Stimulated activated CD4-positive, alpha-beta T cell treated with anti-CD3 and anti-CD28 coated beads, Interleukin-15, amount 100 ng/mL, for 1 hour (primary cell): ENCODE data around the gene FGF12.

ENCODE experiments used
- DNase-seq, 2 donors: peaks; one replicate each; pipeline ENCODE4 v3.0.0-alpha.2; 2020; ENCODE audit warnings: low read depth in 1 of 2, low spot score in 1 of 2

Gene FGF12

DNA sequence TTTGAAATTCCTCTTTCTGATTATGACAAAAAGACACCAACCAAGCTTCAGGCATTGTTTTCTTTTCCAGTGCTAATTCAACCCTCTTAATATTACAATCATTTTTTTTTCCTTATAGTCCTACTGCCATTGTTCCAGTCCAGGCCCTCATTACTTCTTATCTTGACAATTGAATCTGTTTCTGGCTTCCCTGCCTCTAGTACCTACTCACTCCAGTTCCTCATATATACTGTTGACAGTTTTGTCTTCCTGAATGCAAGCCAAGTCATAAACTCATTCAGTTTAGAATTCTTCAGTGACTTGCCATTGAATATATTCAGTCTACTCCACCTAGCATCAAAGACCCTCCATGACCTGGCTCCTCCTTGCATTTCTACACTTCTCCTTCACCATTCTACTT is 507.4 kb downstream of the FGF12 start:
- DNase-seq, result no peak

GRCh38 chr3:192216067-192216466 is 511.3 kb downstream of the FGF12 start:
- no peak for DNase-seq

DNA sequence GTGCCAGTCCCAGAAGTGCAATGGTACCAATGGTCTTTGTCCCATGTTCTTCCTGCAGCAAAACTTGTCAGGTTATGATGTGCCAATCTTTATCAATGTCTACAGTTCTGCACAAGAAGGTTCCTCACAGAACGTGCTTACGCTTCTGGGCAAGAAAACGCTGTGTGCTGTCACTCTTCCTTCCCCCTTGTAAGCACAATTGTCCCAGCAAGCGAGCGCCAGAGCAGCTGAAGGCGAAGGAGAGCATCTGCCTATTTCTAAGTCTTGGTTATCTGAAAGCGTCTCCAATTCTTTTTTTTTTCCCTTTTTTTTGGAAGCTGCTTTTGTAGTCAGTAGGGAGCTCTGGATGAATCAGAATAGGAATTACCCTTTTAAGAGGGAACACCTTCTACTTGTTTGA is 514.4 kb downstream of the FGF12 start:
- no peak for DNase-seq

- DNase-seq, result no peak
Observed at GRCh38 chr3:192212335-192212734, 515.0 kb downstream of the FGF12 start.

GRCh38 chr3:192207651-192208050 is 519.7 kb downstream of the FGF12 start:
- no peak for DNase-seq

DNA sequence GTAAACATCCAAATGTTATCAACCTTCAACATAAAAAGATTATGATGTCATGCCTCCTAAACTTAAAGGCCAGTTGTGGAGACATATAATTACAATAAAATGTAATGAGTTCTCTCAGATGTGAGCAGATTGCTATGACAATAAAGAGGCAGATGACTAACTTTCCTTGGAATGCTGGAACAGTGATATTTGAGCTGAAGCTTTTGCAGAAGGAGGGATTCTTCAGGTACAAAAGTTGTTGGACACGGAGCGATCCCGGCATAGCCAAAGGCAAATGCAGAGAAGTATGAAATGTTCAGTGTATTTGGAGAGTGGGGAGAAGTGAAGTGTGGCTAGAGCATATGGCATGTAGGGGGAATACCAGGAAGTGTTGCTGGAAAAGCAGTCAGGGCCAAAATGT is 520.1 kb downstream of the FGF12 start:
- DNase-seq, result no peak

DNA sequence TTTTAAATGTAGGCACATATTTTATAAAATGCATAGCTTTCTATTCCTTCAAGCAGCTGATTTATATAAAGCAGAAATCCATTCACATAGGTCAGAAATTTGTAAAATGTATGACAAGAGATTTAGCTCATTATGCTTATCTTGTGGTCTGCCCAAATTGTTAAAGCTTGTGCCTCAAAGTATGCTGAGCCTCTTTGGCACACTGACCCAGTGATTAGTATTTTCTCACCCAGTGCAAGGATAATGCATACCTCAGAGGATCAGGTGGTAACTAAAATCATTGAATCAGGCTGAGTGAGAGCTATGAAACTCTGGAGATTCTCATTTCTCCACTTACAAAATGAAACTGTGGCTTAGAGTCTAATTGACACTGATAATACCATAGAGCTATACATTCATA is 533.3 kb downstream of the FGF12 start:
- no peak for DNase-seq

DNA sequence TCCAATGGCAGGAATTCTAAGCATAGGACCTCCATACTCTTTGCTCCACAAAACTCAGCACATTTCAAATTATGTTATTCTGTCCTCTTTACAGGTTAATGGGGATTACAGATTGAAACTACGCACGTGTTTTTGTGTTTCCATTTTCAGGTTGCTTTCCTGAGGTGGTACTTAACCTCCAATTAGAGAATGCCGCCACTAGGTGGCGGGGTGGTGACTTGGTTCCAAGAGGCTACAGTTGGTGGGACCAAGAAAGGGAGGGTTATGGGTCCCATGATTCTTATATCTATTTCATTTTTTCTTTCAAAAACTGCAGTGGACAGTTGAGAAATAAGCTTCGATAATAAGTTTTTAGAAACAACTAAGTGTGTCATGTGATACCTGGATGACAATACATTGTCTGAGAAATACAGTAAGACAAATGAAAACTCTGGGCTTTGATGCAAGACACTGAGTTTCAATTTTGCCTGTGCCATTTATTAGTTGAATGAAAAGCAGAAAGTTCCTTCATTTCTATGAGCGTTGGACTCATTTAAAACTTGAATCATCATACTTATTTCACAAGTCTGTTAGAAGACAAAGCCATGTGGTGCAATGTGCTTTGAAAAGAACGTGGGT is 539.0 kb downstream of the FGF12 start:
- peak in 1 of 2 donors; percentile 12 for DNase-seq

DNA sequence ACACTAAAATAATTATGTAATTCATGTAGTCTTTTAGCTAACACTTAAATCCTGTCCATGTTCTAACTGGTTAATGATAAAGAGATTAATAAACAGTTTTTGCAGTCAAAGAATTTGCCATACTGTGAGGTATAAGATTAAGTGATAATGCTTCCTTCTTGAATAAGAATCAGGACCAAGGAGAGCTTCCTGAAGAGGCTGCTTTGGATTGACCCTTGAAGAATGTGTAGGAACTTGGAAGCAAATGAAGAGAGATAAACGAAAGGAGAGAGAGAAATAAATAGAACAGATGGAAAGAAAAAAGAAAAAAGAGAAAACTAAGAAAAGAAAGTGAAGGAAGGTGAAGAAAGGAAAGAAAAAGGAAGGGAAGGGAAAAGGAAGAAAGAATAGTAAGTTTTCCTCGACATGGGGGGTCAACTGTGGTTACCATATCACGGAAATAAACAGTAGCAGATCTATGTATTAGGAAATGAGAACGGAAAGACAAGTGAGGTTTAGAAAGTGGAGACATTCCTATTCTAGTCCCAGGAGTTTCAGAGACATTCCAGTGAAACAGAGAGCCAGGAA is 539.8 kb downstream of the FGF12 start:
- DNase-seq, result no peak

DNA sequence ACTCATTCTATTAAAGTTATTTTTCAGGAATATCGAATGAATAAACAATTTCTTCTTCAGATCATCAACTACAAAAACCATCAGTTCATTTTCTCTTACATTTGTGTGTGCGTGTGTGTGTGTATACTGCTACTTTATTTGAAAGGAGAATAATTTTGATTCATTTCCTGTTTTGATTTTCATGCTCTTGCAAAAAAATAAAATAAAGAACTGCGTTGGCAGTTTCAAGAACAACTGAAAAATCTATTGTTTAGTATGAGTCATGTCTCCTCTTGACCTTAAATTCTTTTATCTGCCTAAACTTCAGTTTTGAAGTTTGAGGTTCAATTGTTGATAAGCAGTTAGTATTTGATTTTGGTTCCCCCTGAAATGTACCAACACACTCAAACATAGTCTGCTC is 540.8 kb downstream of the FGF12 start:
- DNase-seq, result no peak

- DNase-seq, result no peak
Observed at GRCh38 chr3:192186045-192186444, 541.3 kb downstream of the FGF12 start.

GRCh38 chr3:192183109-192183508 is 544.2 kb downstream of the FGF12 start:
- DNase-seq, result no peak

GRCh38 chr3:192181151-192181550 is 546.2 kb downstream of the FGF12 start:
- DNase-seq, result no peak

DNA sequence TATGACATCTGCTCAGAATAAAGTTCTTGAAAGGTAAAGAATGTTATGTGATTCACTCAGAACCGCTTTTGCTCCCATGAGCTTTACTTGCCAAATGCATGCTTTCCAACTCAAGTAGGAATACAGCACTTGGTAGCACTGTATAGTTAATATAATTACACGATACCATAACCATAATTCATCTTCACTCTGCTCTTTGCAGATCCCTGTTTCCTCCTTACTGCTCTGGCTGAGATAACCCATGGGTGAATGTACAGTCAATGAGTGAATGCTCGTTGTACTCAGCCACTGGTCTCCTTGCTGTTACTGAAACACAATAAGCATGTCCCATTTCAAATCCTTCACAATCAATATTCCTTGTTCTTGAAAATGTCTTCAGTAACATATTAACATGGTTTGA is 550.0 kb downstream of the FGF12 start:
- no peak for DNase-seq

DNA sequence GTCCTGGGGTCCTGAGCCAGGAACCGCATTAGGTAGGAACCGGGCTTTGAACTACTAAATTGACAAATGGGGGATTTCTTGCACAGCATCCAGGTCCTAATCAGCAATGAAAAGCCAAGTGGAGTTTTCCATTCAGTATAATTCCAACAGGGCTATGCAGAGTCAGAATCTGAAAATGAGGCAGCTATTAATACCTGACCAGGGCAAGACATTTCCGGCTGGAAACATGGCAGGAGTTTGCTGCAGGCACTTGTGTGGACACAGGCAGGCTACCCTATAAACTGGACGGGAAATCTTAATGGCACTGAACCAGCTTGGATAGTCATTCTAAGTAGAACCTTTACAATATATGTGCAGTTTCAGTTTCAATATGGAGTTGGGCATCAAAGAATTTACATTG is 553.1 kb downstream of the FGF12 start:
- no peak for DNase-seq

DNA sequence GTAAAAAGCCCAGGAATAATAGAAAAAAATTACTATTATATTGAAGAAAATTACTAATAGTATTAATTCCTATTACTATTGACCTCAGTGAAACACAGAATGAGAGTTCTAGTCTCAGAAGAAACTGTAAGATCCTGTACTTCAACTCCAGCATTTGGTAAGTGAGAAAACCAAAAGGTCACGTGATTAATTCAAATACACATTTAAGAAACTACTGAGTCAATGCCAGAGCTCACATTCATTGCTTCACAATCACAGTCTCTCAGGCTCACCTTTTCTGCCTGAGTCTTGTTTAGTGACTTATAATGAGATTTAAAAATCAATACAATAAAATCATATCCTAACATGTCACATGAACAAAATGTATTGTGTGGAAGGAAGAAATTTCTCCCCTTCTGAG is 556.1 kb downstream of the FGF12 start:
- no peak for DNase-seq

GRCh38 chr3:192170659-192171058 is 556.7 kb downstream of the FGF12 start:
- no peak for DNase-seq

GRCh38 chr3:192170031-192170430 is 557.3 kb downstream of the FGF12 start:
- no peak for DNase-seq

DNA sequence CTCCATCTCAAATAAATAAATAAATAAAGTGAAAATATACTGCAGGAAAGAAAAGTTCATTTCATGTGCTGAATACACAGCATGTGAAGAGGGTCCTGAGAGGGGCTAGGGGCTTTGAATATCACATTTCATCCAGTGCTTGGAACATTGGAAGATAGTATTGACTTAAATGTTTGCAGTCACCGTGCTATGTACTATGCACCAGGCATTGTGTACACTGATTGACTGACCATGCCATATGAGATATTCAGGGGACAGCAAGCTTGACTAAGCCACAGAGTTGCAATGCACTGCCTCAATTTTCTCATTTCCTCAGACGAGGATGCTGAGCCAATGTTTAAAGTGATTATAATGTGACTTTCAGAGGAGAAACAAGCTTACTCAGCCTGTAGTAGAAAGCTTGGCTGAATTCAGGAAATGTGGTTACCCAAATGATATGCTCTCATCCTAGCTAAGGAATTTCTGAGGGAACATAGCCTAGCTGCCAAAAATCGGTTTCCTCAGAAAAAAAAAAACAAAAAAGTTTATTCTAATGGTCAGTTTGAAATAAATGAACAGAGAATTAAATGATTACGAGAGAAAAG is 557.9 kb downstream of the FGF12 start:
- no peak for DNase-seq

DNA sequence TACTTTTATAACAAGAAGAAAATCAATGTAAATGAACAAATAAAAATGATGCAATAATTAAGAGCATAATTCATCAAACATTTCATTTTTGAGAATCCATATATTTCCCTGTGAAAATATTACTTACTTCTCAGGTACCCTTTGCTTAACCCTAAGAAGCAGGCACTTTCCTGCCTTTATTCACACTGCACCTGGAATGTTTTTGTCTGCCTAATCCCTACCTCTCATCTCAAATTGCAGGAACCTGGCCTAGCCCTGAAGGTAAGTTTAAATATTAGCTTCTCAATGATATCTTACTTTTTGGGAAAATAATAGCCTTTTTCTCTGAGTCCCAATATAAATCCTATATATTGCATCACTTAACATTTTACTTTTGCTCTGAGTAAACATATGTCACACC is 559.1 kb downstream of the FGF12 start:
- DNase-seq, result no peak

DNA sequence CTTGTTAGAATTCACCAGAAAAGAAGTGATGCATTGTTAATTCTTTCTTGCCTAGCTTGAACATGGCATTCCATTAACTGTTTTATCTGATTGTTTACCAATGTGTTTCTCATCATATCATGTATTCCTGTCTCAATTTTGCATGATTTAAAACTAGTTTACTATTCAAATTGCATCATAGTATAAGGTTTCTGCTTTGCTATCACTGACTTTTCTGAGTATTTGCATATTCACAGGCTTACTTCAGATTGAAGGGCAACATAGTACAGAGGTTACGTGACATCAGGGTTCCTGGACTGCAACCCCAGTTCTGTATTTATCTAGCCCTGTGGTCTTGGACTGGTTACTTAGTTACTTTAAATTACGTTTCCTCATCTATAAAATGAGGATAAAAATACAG is 561.8 kb downstream of the FGF12 start:
- no peak for DNase-seq

GRCh38 chr3:192161661-192162060 is 565.7 kb downstream of the FGF12 start:
- DNase-seq, result no peak

GRCh38 chr3:192156382-192156781 is 571.0 kb downstream of the FGF12 start:
- DNase-seq, result no peak
